Neutrophil (primary cell): ENCODE results near the gene BCAP29.

ENCODE experiments used
- H3K27ac ChIP-seq: fragments of 200-600 bp; sonication (generic); 2 replicates; pipeline ENCODE4 v1.5.1; 2016; ENCODE audit warnings: mild to moderate bottlenecking, moderate library complexity
- H3K27me3 ChIP-seq: fragments of 200-600 bp; sonication (generic); 2 replicates; pipeline ENCODE4 v1.6.0; 2016; ENCODE audit warnings: mild to moderate bottlenecking
- H3K36me3 ChIP-seq: fragments of 200-600 bp; sonication (generic); 2 replicates; pipeline ENCODE4 v1.5.1; 2017
- H3K4me1 ChIP-seq, 2 experiments: fragments of 200-600 bp in 1 of 2; sonication (generic) in 1 of 2; 1 replicate in 1 of 2; 2 replicates in 1 of 2; pipeline versions ENCODE4 v1.5.1 to v1.6.1; 2013 to 2016; ENCODE audit warnings: low read depth in 1 of 2, low read length in 1 of 2, mild to moderate bottlenecking in 1 of 2, moderate library complexity in 1 of 2; ENCODE audit not compliant: control insufficient read depth in 1 of 2, insufficient read depth in 1 of 2
- H3K4me3 ChIP-seq, 2 experiments: fragments of 200-600 bp in 1 of 2; sonication (generic) in 1 of 2; 1 replicate in 1 of 2; 2 replicates in 1 of 2; pipeline ENCODE4 v1.5.1; 2013 to 2016; ENCODE audit warnings: low read depth in 1 of 2, low read length in 1 of 2, mild to moderate bottlenecking in 1 of 2, moderate library complexity in 1 of 2
- H3K9me3 ChIP-seq: fragments of 200-600 bp; sonication (generic); 2 replicates; pipeline ENCODE4 v1.5.1; 2016
- TF ChIP-seq, protein P1 (sequence below): fragments of 200-600 bp; sonication (generic); IDR thresholded peaks from 2 replicates; pipeline ENCODE4 v1.5.1; 2016; ENCODE audit warnings: antibody characterized with exemption

BCAP29 gene

DNA sequence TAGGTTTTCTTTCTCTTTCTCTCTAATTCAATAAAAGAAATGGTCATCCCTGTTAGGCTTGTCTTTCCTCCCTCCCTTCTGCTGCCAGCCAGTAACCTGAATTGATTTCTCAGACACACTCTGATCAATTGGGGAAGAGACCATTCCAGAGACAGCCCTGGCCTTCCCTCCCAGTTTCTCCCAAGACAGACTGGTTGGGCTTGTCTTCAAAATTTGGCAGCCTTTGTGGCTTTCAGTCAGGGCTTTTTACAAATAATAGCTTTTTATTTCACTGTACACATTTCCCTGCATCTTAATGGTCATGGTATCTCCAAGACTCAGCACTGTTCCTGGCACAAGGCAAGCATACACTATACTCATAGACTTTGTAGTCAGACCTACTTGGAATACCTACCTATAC is 33.9 kb downstream of the BCAP29 start:
- no peaks in the 10 kb centered on the region for H3K9me3 ChIP-seq
- peaks cover 51% of the 10 kb centered on the region for H3K36me3 ChIP-seq
- TF ChIP-seq, protein P1, sequence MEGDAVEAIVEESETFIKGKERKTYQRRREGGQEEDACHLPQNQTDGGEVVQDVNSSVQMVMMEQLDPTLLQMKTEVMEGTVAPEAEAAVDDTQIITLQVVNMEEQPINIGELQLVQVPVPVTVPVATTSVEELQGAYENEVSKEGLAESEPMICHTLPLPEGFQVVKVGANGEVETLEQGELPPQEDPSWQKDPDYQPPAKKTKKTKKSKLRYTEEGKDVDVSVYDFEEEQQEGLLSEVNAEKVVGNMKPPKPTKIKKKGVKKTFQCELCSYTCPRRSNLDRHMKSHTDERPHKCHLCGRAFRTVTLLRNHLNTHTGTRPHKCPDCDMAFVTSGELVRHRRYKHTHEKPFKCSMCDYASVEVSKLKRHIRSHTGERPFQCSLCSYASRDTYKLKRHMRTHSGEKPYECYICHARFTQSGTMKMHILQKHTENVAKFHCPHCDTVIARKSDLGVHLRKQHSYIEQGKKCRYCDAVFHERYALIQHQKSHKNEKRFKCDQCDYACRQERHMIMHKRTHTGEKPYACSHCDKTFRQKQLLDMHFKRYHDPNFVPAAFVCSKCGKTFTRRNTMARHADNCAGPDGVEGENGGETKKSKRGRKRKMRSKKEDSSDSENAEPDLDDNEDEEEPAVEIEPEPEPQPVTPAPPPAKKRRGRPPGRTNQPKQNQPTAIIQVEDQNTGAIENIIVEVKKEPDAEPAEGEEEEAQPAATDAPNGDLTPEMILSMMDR, result no peak
- no peak overlapping the region for H3K4me3 ChIP-seq
- no peaks in the 10 kb centered on the region for H3K27me3 ChIP-seq
- H3K4me1 ChIP-seq, result no peaks in the 10 kb centered on the region
- H3K27ac ChIP-seq, result no peak overlapping the region

DNA sequence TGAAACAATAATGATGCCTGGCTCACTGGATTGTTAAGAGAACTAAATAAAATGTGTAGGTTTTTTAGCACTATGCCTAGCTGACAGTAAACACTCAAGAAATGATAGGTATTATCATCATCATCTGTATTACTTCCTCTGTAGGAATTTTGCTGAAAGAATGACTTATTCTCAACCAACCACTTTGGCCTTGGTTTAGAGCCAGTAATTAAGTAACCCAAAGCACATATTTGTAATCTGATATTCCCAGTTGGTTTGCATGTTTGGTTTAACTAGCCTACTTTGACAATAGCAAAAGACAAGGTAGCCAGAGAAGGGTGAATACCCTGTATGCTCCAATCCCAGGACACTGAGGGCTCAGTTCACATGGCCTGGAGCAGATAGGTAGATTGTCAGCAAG is 34.4 kb downstream of the BCAP29 start:
- Histone ChIP-seq H3K4me1 (no peaks in the 10 kb centered on the region), H3K9me3 (no peaks in the 10 kb centered on the region), H3K27me3 (no peaks in the 10 kb centered on the region), H3K27ac (no peak overlapping the region), H3K4me3 (no peak overlapping the region), H3K36me3 (peaks cover 49% of the 10 kb centered on the region)
- TF ChIP-seq, protein P1, result no peak

DNA sequence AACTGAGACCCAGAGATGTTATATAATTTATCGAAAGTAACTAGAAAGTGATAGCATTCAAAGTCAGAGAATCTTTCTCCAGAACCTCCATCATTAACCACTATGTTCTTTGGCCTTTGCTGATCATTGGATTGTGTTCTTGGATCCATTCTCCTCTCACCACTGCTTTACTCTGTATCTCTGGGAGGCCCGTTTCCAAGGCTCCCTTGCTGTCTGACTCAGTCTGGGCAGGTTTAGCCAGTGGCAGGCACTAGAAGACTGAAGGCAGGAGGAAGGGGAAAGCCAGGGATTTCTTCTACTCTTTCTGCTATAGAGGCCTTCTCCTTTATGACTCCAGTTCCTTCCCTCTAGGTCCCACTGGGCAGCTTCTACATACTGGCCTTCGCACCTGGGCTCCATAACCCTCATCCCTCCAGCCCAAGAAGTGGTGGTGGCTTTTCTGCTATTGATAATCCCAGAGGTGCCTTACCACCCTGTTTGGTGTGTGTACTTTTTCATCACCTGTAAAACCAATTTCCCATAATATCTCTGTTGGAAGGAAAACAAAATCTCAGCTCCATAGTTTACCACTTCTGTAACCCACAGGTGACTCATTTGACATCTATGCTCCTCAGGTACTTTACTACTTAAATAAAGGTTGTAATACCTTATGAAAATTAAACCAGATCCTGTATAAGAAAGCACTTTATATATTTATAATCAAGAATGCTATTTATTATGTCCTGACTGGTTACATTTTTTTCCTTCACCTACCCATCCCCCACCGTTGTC is 36.0 kb downstream of the BCAP29 start:
- no peaks in the 10 kb centered on the region for H3K9me3 ChIP-seq
- H3K27ac ChIP-seq, result no peak overlapping the region
- TF ChIP-seq, protein P1, result no peak
- peaks cover 47% of the 10 kb centered on the region for H3K36me3 ChIP-seq
- no peaks in the 10 kb centered on the region for H3K4me1 ChIP-seq
- no peaks in the 10 kb centered on the region for H3K27me3 ChIP-seq
- no peak overlapping the region for H3K4me3 ChIP-seq

DNA sequence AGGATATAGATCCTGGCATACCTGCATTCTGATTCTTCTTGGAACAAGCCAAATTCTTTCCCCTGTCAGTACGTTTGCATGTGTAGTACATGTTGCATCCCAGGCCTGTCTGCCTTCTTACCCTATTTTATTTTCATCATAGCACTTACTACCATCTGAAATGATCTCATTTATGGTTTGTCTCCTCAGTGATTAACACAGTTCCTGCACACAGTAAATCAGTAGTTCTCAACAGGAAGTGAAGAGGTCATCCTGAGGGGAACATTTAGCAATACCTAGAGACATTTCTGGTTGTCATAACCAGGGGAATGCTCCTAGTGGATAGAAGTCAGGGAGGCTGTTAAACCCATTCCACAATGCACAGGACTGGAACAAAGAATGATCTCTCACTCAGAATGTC is 42.4 kb downstream of the BCAP29 start:
- H3K4me3 ChIP-seq, result no peak overlapping the region
- TF ChIP-seq, protein P1, result no peak
- no peaks in the 10 kb centered on the region for H3K9me3 ChIP-seq
- peaks cover 9 to 10% of the 10 kb centered on the region in 2 experiments for H3K4me1 ChIP-seq
- H3K27ac ChIP-seq, result no peak overlapping the region
- peaks cover 20% of the 10 kb centered on the region for H3K36me3 ChIP-seq
- H3K27me3 ChIP-seq, result no peaks in the 10 kb centered on the region

DNA sequence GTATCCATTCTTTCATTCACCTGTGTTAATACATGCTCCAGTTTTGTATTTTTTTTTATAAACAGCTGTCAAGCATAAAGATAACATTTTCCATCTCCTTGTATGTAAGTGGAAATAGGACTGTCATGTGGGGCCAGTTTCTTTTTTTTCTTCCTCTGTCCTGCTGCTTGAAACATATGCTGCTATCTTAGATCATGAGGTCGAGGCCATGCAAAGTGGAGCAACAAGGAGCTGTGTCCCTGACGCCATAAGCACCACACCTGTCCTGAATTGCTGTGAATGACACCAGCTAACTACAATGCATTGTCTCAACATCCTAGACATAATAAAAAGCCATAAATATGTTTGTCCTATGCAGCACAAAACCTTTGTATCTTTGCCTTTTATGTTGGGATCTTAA is 42.8 kb downstream of the BCAP29 start:
- Histone ChIP-seq H3K36me3 (peaks cover 20% of the 10 kb centered on the region), H3K27me3 (no peaks in the 10 kb centered on the region), H3K27ac (no peak overlapping the region), H3K4me1 (peaks cover 9 to 10% of the 10 kb centered on the region in 2 experiments), H3K9me3 (no peaks in the 10 kb centered on the region), H3K4me3 (no peak overlapping the region)
- TF ChIP-seq, protein P1, result no peak
